Measurements from ENCODE around the gene SNRPD2.

- TF ChIP-seq, protein P1, sequence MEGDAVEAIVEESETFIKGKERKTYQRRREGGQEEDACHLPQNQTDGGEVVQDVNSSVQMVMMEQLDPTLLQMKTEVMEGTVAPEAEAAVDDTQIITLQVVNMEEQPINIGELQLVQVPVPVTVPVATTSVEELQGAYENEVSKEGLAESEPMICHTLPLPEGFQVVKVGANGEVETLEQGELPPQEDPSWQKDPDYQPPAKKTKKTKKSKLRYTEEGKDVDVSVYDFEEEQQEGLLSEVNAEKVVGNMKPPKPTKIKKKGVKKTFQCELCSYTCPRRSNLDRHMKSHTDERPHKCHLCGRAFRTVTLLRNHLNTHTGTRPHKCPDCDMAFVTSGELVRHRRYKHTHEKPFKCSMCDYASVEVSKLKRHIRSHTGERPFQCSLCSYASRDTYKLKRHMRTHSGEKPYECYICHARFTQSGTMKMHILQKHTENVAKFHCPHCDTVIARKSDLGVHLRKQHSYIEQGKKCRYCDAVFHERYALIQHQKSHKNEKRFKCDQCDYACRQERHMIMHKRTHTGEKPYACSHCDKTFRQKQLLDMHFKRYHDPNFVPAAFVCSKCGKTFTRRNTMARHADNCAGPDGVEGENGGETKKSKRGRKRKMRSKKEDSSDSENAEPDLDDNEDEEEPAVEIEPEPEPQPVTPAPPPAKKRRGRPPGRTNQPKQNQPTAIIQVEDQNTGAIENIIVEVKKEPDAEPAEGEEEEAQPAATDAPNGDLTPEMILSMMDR (IDR thresholded peaks at IDR 0.05): no peak
- TF ChIP-seq POLR2A (IDR thresholded peaks at IDR 0.05): no peak
Observed at GRCh38 chr19:45646345-45646698, 45.4 kb downstream of the SNRPD2 start.

All from ovary (tissue), 3 donors.